Limb (tissue), 2 donors: Measurements from ENCODE around the gene GPER1.
"Not testable (repeated sequence)": the region's sequence is repeated elsewhere in the genome, so short reads cannot be mapped to it uniquely, and the experiment has no call there.

Experiments used
- DNase-seq, 2 donors: peaks; one replicate each; pipeline ENCODE4 v3.0.0-alpha.2; 2016; ENCODE audit errors: extremely low spot score in 2 of 2

The GPER1 gene

DNA sequence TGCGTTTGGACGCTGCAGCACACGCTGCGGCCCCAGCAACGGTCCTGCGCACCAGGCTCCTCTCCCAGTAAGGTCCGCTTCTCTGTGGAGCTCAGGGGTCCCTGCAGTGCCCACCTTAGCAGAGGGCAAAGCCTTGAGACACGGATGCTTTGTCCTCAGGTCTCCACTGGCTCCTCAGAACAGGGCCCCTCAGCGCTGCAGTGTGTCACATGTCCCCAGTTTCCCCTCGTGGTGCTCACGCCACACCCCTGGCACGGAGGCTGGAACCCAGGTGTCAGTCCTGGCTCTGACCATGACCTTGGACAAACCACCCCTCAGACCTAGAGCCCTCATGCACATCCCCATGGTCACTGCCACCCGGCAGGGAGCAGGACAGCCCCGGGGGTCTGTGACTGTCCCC is 19.9 kb upstream of the GPER1 start:
- DNase-seq: no peak

DNA sequence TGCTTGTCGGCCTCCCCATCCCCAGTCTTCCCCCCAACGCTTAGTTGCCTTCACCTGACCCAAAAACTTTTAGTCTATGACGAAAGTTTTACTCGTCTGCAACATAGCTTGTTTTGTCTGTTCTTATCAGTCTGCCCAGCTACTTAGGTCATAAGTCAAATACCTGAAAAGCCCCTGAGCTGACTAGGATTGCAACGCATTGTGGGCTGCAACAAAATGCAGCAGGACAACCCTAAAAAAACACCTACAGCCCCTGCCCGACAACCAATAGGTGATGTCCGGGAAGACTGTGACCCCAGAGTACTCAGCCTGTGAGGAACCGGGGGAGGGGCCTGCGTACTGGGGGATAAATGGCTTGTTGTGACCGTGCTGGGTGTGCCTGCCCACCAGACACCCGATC is 19.3 kb upstream of the GPER1 start:
- no peak for DNase-seq

GRCh38 chr7:1070544-1071011 is 17.3 kb upstream of the GPER1 start:
- no peak for DNase-seq

DNA sequence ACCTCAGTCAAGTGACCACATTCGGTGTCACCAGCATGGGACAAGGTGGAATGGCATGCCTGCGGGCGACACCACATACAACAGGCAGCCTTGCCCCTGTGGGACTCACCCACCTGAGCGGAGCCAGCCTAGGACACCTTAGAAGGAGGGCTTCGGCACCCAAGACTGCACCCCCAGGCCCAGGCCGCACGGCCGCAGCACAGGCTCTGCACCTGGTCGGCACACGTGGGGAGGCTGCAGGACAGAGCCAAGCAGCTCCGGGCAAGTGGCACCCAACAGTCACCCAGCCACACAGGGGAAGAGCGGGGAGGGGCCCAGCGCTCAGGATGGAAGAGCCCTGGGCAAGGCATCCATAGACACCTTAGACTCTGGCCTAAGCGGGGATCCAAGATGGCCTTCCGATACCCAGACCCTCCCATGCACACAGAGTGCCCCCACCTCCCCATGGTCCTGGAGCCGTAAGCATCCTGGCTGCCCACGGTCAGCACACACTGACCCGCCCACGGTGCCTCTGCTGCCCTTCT is 16.1 kb upstream of the GPER1 start:
- DNase-seq: no peak

DNA sequence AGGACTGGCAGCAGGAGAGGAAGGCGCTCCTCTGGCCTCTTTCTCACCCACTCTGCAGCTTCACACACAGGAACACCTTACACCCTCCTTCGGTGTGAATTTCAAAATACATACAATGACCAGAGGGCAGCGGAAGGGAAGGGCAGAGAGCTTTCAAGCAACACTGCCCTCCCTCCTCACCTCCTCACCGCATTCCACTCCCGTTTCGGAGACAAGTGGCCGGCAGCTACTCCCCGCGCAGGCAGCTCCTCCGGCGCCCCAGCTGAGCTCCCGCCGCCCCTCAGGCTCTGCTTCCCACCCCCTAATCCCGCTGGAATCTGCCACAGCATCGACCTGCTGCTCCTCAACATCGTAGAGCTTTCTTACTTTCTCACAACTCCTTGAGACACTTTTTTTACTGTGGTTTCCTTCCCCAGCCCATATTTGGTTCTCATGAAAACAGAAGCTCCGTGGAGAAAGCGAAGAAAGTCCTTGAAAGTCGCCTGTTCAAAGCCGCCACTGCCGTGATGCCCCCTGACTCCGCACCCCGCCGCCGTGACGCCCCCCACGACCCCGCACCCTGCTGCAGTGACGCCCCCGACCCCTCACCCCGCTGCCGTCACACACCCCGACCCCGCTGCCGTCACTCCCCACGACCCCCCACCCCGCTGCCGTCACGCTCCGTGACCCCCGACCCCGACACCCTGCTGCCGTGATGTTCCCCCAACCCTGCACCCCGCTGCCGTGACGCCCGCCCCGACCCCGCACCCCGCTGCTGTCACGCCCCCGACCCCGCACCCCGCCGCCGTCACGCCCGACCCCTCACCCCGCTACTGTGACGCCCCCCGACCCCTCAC is 14.6 kb upstream of the GPER1 start:
- DNase-seq: no peak

- DNase-seq: not testable (repeated sequence)
Measured at GRCh38 chr7:1074018-1074417, 13.9 kb upstream of the GPER1 start.

DNA sequence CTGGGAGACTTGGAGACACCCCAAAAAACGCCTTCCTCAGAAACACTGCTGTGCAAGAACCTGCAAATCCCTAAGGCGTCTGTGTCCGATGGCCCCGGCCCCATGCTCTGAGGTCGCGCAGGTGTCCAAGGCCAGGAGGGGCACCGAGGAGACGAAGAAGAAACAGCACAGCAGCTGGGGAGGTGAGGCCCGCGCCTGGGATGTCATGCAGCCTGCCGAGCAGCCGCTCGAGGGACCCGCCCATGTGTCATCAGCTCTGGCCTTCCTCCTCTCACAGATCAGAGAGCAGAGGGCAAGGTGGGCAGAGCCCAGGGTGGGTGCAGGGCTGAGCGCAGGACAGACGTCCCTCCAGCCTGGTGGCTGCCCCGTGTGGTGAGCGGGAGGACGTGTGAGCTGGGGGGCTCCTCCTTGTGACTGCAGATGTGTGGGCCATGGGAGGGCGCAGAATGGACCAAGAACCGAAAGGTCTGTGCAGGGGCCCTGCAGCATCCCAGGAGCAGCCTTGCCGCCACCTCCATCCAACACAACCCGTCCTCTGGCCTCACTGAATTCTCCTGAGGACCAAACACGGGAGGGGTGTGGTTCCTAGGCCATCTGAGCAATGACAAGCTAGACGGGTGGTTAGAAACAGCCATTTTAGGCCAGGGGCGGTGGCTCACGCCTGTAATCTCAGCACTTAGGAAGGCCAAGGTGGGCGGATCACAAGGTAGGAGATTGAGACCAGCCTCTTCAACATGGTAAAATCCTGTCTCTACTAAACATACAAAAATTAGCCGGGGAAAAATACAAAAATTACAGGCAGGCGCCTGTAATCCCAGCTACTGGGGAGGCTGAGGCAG is 13.1 kb upstream of the GPER1 start:
- no peak for DNase-seq

DNA sequence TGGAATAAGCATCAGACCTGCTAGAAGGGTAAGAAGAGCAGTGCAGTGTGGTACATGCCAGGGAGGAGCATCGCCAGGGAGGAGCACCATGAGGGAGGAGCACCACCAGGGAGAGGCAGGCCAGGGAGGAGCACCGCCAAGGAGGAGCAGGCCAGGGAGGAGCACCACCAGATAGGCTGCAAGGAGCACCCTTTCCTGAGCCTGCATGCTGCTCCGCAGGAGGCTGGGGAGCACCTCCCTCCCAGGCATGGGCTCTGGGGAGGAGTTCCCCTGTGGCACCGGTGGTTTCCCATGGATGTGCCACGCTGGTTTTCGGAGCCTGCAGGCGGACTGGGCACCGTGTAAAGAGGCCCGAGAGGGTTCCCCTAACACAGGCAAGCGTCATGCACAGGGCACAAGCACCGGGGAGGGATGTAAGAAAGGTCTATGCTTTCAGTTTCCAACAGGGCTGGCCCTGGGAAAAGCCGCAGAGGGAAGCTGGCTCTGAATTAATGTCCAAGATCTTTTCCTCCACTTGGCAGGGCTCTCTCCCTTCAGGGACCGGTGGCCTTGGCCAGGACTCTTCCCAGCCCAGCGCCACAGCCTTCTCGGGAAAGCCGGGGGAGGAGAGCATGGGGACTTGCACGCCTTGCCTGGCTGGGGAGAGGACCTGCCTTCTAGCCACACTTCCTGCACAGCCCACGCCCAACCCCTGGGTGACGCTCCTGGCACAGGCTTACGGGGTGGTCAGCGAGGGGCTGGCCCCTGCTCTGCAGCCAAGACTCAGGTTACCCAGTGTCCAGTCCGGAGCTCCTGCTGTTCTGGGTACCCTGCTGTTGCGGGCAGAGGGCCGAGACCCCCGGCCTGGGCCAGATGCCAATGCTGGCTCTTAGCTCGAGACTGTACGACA is 11.5 kb upstream of the GPER1 start:
- no peak for DNase-seq

GRCh38 chr7:1078519-1078918 is 9.4 kb upstream of the GPER1 start:
- no peak for DNase-seq

GRCh38 chr7:1078985-1079384 is 8.9 kb upstream of the GPER1 start:
- no peak for DNase-seq

- no peak for DNase-seq
Measured at GRCh38 chr7:1079546-1079945, 8.4 kb upstream of the GPER1 start.

DNA sequence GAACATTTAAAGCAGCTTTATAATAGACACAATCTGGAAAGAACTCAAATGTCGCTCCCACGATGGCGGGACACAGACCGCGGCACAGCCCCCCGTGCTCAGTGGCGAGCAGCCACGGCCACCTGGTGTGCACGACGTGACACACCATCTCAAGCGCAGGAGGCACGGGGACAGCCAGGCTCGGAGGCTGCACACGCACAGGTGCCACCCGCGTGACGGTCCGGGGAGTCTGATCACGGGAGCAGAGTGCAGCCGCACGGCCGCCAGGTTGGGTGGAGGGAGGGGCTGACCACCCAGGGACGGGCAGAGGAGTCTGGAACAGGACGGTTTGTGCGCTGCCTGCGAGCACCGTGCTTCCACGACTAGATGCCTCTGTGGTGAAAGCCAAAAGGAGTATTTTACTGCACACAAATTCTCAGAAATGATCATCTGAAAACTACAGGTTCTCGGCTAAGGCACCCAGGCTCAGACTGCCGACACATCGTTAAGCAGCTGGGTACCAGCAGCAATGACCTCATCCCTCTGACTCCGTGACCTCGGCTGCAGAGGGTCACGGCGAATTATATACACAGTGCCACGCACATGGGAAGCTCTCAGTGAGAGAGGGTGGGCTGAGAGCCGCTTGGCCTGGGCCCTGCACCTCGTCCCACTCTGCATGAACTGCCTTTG is 7.5 kb upstream of the GPER1 start:
- no peak for DNase-seq

GRCh38 chr7:1080921-1081255 is 7.0 kb upstream of the GPER1 start:
- DNase-seq: no peak

- DNase-seq: no peak
Measured at GRCh38 chr7:1081336-1081735, 6.6 kb upstream of the GPER1 start.

DNA sequence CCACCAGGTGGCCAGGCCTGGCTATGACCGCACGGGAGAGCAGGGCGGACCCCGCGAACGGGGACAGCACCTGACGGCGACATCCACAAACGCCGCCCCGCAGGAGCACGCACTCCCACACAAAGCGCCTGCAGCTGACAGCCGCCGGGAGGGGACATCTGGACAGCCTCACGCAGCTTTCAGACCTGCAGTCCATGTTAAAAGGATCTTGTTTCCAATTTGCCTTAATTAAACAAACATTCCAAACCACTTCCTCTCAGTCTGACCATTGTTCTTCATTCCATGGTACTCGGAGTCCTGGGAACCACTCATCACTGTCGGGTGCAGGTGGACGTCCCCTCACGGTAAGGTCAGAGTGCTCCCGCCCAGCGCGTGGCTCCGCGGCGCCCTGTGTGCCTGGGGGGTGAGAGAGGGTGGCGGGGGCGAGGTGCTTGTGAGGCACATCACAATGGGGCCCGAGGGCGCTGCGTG is 5.9 kb upstream of the GPER1 start:
- DNase-seq: no peak

DNA sequence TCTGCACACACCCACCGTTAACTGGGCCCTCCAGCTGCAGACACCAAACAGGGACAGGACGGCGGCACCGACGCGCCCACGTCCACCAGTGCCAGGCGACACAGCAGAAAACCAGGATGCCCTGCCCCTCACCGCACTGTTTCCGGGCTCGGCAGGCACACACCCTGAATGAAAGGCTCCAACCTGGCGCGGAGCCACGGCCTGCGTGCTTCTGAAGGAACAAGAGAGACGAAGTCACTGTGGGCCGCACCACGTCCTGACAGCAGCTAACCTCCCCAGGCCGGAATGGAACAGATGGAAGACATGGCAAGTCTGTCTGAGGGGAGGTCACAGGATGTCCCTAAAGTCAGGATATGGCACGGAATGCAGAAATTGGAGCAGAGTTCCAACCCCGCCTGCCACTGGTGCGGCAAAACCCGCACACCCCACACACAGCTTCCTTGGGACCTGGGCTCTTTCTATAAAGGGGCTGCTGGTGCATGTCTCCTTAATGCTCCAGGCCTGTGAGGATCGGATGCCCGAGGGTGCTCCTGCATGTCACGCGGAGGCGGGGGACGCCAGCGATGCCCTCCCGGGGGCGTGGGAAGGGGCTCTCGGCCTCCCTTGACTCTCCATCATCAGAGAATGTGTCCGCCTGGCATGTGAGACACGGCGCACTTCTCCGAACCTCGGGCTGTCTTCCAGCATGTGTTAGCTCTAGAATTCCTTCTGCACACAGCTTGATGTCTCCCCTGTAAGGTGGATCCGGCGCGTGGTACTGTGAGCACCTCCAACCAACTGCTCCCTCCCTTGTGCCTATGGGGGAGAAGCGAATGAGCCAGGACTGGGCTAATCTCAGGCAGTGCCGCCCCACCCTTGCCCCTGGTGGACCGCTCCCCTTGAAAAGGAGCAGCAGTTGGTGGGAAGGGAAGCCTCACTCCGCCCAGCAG is 3.9 kb upstream of the GPER1 start:
- DNase-seq: no peak

DNA sequence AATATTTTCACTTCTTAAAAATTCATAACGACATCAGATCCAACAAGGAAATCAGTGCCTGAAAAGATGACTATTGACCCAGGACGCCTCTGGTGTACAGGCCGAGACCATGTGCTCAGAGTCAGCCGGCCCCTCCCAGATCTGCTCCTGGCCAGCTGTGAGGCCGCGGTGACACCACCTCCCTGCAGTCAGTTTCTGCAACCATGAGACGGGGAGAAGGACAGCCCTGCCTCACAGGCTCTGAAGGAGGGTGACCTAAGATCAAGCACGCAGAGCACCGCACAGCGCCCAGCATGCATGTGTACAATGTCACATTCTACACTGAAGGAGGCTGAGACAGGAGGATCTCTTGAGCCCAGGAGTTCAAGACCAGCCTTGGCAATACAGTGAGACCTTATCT is 2.6 kb upstream of the GPER1 start:
- no peak for DNase-seq

- DNase-seq: no peak
Measured at GRCh38 chr7:1085910-1086421, 1.9 kb upstream of the GPER1 start.
